ENCODE measurements around the gene BLZF1.
"Not testable (repeated sequence)": the region's sequence is repeated elsewhere in the genome, so short reads cannot be mapped to it uniquely, and the experiment has no call there.

The BLZF1 gene

DNA sequence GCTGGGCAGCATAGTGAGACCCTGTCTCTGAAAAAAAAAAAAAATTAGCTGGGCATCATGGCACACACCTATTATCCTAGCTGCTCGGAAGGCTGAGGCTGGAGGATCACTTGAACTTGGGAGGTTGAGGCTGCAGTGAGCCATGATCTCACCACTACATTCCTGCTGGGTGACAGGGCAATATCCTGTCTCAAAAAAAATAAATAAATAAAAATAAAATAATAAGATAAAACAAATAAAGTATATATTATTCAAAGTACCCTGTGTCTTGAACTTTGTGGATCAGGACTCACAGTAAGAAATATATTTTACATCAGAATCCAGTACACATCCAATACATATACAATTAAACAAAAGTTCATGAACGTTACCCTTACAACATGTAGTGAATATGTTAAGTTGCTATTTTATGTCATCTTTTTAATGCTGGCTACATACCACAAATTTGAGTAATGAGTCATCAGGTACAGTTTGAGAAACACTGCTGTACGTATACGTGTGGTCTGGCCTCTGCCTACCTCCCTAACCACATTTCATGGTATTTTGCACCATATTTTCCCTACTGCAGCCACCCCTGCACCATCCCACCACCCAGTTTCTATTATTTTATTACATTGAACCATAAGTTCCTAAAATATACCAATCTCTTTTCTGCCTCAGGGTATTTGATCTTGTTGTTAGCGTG, 4.8 kb upstream of the BLZF1 start:
- no peak for DNase-seq

DNA sequence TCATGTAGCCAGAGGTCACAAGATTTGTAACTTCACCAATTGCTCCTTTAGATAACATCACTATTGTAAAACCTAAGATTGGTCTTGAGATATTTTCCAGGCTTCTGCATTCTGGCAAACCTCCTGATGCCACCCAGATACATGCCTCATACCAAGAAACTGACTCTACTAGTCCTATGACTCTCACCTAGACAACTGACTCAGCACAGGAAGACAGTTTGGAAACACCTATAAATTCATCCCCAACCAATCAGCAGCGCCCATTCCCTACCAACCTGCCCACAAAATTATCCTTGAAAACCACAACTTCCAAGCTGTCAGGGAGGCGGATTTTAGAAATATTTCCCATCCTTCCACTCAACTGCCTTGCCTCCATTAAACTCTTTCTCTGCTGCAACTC, 3.0 kb upstream of the BLZF1 start:
- no peak for DNase-seq

DNA sequence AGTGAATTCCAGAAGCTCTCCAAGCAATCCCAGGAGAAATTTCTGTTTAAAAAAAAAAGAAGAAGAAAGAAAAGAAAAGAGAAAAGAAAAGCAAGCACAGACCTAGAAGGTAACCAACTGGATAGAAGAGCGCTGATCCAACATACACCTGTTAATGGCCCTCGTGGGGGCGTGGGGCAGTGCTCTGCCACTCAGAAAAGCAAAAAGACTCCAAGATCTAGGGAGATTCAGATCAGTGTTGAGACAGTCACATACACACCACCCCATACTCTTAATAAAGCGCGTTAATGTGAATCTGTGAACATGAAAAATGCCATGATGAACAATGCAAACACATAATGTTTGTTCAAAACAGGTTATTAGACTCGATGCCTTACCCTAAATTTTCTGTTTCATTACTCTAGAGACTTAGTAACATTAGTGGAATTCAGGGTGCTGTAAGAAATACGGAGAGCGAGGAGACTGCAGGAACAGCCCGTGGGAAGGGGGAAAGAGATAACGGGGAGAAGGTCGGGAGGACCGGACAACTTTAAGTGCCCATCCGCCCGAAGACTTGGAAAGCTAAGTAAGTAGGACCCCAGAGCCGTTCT, 804 bp upstream of the BLZF1 start:
- no peak for DNase-seq

DNA sequence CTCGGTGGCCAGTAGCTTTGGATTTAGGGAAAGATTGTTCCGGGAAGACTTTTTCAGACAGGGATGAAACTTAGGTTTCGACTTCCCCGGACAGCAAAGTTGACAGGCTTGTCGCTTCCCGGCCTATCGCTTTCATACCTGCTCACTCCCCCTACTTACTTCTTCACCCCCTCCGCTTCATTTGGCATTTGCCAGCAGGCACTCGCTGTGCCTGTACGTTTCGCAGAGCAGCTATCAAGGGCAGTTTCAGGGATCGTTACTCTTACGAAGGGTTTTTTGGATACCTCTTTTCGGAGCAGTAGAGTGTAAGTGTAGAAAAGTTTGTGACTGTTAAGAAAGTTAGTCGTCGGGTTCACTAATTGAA, 393 bp downstream of the BLZF1 start:
- DNase-seq, result no peak

DNA sequence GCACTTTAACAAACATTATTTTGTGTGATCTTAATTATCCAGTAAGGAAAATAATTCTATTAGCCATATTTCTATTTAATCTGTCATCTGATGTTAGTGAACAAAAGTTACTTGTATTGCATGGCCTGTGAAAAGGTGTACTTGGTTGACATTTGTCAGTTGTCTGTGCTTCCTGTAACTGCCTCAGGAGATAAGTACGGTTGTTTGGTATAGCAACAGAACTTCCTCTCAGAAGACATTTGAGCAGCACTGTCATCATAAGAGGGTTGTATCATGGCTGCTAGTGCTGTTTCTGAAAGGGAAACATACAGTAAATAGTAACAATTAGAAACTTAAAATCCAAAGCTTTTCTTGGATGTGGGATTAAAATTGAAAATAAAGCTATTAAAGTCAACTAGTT, 3.4 kb downstream of the BLZF1 start:
- no peak for DNase-seq

DNA sequence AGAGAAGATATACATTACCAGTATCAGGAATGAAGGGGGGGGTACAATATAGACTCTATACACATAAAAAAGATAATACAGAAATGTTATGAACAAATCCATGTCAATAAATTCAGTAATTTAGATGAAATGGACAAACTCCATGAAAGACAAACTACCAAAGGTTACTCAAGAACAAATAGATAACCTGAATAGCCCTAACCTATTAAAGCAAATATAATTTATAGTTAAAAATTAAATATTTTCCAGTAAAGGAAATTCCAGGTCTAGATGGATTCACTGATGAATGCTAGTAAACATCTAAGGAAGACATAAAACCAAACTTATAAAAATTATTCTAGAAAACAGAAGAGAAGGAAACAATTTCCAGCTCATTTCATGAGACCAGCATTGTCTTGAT, 13.2 kb downstream of the BLZF1 start:
- DNase-seq, result no peak

DNA sequence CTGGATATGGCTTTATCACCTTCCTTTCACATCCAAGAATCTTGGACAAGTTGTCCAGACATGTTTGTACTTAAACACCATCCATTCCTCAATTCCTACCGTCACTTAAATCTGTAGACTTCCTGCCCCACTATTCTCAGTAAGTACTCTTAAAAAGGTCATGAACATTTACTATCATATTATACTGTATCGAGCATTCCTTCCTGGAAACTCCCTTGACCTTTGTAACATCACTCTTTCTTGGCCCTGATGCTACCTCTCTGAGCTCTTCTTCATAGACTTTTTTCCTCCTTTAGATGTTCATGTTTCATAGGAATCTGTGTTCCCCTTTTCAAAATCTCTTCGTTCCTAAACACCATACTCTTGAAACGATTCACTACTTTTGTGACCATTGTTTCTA, 15.5 kb downstream of the BLZF1 start:
- no peak for DNase-seq

DNA sequence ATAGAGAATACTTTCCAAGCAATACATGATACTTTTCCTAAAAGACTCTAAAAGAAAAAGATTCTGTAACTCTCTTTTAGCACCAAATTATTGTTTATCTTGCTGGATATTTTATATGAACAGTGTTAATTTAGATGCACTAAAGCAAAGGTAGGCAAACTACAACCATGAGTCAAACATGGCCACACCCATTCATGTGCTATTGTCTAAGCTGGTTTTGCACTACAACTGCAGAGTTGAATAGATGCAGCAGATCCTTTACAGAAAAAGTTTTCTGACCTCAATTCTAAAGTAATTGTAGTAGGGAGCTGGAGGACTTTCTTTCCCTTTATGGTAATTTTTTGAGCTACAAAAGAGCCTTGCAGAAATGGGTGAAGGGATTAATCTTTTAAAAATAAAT, 19.4 kb downstream of the BLZF1 start:
- no peak for DNase-seq

DNA sequence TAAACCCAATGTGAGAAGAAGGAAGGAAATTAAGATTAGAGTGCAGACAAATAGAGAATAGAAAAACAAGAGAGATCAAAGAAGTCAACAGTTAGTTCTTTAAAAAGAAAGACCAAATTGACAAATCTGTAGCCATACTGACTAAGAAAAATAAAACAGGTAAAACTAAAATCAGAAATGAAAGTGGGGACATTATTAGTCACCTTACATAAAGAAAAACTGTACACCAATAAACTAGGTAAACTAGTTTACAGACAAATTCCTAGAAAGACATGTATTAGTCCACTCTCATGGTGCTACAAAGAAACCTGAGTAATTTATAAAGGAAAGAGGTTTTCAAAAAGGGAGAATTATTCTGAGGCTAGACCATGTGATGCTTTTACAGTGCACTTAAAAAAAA, 22.3 kb downstream of the BLZF1 start:
- no peak for DNase-seq

DNA sequence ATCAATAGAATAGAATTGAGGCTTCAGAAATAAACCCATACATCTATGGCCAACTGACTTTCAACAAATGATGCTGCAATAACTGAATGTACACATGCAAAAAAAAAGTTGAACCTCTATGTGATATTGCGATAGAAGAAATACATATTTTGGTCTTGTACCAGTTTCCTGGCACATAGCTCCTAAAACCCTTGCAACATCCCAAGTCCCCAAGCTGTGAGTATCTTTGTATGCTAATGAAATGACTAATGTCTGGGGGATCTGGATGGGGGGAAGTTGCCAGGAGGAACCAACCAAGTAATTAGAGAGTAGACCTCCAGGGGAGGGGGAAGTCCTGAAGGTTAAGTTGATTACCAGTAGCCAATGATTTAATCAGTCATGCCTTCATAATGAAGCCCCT, 24.4 kb downstream of the BLZF1 start:
- no peak for DNase-seq

DNA sequence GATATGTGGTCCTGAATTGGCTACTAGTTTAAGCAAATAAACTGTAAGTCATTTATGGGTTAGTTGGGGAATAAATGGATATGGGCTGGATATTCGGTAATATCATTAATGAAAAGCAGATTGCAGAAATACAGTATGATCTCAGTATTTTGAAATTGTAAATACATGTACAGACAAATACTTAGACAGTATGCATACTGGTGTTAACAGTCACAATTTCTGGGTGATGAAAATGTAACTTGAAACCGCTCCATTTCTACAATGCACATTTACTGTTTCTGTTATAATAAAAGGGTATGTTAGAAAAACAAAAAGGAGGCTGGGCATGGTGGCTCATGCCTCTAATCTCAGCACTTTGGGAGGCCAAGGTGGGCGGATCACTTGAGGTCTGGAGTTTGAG, 28.0 kb downstream of the BLZF1 start:
- no peak for DNase-seq

DNA sequence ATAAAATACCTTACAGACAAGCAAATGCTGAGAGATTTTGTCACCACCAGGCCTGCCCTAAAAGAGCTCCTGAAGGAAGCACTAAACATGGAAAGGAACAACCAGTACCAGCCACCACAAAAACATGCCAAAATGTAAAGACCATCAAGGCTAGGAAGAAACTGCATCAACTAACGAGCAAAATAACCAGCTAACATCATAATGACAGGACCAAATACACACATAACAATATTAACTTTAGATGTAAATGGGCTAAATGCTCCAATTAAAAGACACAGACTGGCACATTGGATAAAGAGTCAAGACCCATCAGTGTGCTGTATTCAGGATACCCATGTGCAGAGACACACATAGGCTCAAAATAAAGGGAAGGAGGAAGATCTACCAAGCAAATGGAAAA, 34.6 kb downstream of the BLZF1 start:
- DNase-seq, result not testable (repeated sequence)

DNA sequence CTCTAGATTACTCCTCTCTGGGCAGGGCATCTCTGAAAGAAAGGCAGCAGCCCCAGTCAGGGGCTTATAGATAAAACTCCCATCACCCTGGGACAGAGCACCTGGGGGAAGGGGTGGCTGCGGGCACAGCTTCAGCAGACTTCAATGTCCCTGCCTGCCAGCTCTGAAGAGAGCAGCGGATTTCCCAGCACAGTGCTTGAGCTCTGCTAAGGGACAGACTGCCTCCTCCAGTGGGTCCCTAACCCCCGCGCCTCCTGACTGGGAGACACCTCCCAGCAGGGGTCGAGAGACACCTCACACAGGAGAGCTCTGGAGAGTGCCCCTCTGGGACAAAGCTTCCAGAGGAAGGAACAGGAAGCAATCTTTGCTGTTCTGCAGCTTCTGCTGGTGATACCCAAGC, 40.3 kb downstream of the BLZF1 start:
- DNase-seq, result not testable (repeated sequence)

DNA sequence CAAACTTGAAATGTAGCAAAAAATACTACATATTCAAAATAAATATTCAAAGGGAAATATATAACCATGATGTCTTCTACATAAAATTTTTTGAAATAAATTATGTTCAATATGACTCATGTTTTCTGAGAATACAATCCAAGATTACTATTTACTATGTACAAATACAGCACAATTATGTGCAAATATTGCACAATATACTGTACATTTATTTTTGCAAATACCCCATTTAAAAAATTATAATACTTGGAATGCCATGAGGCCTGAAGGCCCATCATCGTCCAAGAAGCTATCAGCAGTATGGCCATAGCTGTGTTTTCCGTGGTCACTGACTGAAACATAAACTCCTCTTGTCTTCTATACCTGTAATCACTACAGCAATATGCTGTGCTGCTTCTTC, 47.0 kb downstream of the BLZF1 start:
- no peak for DNase-seq

DNA sequence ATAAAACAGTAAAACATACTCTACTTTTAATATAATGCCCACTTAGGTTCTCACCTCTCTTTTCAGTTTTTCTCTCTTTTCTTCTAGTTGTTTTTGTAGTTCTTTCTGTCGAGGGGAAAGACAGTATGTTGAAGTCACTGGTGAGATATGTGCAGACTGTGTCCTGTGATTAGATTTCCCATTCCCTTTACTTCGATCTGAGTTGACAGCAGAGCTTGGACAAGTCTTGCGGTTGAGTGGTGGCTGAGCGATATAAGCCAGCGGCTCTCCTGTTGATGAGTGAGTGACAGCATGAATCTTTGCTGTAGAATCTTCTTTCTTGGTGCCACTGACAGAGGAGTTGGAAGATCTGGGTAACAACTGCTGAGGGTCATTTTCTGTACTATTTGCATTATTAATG, 53.3 kb downstream of the BLZF1 start:
- no peak for DNase-seq

DNA sequence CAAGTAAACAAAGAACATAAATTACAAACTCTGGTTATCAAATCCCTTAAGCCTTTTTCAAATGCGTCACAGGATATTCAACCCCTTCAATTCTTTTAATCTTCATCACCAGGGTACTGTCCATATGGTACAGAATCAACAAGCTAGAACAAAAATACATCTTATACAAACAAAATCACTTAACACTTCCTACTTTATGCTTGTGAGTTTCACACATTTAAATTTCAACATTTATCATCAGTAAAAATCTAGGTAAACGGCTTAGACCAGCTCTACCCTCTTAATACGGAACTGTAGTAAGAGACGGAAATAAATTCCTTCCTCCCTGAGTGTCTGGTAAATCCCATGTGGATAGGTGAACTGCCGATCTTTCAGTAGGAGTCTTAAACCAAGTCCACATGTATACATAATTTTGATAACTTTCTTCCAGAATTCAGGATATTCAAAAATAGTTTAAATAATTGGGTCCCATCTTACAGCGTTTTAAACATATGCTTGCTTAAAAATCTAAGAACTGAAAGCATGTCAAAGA, 58.2 kb downstream of the BLZF1 start:
- DNase-seq, result no peak

DNA sequence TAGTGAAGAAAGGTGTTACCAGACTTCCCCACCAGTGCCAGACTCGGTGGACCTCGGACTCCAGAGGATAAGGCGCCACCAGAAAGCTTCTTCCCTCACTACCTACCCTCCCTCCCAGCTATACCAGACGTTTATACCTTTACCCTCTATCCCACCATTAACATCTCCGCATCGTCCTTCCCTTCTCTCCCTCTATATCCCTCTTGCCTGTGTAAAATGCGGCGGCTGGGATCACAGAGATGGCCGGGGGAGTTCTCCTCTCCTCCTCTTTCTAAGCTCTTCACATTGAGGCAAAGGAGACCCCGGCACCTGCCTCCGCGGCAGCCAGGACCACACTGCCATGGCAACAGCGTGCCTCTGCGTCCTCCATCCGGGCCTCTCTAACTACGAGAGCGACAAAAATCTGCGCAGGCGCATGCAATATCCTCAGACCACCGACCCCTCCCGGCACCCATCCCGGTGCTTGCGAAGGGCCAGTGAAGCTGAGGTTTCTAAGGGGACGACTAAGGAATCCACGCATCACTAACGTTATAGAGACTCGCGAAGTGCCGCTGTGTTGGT, 59.2 kb downstream of the BLZF1 start, which contains the start of gene CCDC181:
CCDC181 (minus strand) TSS at position 394 of the 561 bp plus-strand sequence. CDS start 2,547 bp downstream, outside the sequence.
- no peak for DNase-seq

Measured in NCI-H2029 treated with DMSO at 0.1 percent for 48 hours (cell line).